Nucleus accumbens (tissue), 56 donors: Measurements from ENCODE around the gene CTU2.

Experiments
- DNase-seq, 56 donors: peaks; one replicate each; lab custom pipeline; 2025; lab: John Stamatoyannopoulos, UW

CTU2 gene

DNA sequence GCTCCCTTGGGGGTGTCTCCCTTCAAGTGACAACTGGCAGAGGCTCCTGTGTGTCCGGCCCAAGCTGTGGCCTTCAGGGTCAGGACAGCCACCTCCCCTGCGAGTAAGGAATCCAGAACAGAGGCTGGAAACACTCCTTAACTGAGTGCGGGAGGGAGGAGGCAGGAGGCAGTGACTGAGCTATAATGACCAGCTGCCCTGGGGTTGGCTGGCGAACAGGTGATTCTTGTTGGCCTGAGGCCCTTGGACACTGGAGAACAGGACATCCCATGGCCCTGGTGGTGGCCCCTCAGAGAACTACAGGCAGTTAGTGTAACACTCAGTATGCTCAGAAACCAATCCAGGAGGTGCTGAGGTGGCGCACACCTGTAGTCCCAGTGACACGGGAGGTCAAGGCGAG lies 10.6 kb upstream of the CTU2 start:
- no peak for DNase-seq

DNA sequence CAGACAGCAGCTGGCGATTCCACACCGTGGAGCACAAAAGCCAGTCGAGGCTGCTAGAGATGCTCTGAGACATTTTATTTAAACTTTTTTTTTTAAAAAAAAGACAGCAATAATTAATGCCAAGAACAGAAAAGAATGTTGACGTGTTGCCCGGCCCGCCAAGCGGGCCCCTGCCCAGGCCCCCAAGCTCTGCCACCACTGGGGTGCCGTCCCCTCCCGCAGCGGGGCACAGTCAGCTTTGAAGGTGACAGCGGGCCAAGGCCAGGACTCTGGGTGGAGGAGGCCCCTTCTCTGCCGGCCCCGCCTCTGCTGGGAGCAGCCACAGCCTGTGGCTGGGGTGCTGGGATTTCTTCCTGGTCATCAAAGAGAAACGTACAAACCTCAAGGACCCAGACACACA lies 9.9 kb upstream of the CTU2 start:
- no peak for DNase-seq

DNA sequence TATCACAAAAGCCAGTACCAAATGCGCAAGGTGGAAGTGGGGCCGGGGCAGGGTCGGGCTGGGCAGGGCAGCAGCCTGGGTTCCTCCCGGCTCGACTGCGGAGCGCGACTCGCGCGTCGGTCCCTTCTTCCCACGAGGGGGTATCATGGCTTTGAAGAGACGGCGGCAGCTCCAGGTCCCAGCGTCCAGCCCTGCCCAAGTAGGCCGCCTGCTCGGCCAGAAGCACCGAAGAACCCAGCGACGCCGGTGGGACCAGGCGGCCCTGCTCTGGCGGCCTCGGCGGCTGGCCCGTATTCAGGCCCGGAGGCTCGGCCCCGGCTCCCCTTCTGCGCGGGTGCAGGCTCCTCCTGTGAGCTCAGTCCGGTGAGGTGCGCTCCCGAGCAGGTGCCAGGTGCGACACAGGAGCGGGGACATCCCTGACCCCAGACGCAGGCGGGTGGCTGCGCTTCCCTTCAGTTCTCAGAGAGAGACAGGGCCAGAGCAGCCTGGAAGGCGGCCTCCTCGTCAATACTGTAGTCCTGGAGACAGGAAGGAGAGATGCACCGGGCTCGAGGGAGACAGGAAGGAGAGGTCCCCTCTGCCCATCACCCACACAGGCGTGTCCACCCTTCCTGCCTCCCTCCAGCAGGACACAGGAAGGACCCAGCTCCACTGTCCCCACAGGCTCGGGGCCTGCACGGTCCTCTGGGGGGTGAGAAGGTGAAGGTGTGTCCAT lies 9.0 kb upstream of the CTU2 start:
- no peak for DNase-seq

DNA sequence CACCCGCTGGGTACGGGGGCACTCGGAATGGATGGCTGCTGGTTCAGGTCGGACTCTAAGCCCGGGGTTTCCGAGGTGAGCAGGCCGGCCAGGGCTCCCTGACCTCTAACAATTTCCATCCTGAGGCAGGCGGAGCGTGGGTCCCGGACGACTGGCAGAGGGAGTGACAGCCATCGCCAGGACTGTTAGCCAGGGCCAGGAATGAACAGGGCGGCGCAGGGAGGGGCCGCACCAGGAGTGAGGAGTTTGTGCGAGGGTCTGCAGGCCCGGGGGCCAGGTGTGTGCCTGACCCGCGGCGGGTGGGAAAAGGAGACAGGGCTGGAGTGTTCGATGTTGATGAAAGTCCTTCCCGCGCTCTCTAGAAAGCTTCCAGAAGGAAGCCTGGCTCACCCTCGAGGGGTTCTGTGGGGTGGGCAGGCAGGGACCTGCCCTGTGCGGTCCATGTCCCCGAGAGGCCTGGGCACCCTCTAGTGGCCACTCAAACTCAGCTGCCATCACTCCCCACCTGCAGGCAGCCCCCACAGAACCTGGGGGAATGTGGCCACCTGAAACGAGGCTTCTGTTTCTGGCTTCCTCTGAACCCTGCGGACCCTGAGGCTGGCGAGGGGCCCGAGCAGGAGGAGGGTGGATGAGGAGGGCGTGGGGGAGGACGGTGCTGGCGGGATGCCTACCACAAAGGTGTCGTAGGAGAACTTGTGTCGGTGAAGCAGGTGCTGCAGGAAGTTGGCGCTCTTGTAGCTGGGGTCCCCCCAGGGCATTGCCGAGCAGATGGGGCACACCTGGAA lies 8.3 kb upstream of the CTU2 start:
- DNase-seq: no peak

DNA sequence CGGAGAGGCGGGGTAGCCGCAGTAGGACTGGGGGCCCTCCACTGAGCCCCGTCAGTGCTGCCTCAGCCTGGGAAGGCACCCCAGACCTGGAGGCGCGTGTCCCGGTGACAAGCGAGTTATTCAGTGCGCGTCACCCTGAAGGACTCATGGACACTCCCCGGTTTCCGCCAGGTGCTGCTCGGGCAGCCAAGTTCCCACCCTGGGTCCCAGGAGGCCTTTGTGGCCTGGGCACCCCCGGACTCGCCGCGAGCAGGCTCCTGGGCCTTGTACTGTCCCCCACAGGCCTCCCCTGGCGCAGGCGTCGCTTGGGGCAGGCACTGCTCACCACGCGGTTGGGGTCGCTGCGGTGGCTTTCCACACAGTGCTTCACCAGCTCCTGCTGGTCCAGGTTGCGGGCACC lies 7.7 kb upstream of the CTU2 start:
- no peak for DNase-seq

DNA sequence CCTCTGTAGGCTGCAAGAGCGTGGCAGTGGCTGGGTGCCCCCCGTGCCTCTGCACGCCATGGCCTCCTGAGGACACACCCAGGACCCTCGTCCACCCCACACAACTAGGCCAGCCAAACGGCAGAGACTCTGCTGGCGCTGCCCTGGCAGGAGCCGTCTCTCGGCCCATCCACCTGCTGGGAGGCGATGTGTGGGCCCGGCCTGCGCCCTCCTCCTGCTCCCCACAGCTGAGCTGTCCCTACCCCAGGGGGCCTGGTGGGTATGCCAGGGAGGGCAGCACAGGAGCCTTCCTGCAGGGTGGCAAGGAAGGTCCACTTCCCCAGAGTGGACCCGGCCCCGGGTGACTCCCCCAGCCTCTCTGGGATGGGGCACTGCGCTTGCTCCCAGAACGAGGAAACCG lies 7.1 kb upstream of the CTU2 start:
- DNase-seq: no peak

DNA sequence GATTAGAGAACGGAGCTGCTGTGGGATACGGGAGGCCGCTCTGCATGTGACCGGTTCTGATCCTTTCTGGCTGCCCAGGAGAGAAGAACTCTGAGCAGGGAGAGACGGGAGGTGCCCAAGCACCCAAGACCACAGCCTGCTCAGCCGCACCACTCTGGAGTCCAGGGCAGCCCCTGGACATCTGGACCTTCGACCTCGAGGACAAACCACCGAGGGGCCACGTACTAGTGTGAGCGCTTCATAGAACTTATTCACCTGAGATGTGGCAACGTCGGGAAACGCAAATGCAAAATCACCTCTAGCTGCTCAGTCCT lies 6.0 kb upstream of the CTU2 start:
- DNase-seq: no peak

DNA sequence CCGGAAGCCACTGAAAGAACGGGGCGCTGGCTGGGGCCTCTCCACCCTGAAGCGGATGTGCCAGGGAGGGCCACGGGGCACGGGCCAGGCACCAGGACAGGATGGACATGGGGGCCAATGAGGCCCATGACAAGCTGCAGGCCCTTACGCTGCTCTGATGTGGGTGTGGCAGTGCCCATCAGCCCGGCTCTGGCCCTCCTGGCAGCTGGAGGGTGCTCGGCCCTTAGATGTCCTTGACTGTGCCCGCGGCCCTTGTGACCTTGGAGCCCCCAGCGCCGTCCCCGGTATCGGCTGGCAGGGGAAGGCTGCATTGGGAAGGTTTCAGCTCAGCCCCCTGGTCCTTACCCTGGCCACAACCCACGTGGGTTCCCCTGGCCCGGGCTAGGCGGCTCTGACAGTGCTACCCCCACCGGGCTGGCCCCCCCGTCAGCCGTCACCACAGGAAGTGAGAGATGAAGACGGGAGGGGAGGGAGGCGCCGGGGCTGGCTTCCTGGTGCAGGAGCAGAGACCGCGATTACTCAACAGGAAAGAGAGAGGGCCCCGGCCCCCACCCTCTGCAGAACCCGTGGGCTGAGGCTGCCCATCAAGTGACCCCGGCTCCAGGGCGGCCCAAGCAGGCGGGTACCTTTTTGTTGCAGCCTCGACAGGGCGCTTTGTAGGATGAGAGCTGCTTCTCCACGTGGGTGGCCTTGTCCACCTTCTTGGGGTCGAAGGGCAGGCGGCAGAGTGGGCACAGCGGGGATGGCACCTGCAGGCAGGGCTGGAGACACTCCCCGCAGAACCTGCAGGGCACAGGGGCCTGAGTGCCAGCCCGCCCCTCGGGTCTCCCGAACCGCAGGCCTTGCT lies 5.4 kb upstream of the CTU2 start:
- peak in 41 of 56 donors; percentile 8 to 66 (median 35) for DNase-seq

DNA sequence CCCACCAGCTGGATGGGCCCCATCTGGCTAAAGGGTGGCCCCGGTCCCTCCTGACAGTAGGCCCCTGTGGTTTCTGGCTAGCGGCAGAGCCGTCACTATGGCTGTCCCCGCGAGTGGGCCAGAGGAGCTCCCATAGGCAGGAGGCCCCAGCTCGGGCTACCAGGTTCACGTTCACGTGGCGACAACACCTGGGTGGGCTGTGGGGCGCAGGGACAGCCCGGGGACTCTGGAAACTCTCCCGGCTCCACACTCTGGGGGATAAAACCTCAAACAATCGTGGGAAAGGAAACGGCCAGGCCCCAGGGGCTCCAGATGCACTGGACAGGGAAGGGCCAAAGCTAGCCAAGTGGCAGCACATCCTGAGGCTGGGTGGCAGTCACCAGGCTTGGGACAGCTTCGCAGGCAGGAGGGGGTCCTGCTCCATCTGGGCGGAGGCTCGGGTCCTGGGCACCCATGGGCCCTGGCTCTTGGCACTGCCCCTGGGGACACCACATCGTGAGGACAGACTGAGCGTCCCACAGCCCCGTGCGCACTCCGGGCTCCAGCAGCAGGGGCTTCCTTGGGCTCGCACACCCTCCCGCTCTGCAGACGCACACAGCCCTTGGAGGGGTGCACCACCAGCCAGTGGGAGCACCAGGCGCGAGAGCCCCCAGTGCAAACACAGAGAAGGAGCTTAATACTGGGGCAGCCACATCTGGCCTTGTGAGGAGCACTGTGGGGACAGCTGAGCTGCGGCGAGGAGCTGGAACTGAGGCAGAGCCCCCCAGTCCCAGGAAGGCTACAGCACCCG lies 4.5 kb upstream of the CTU2 start:
- DNase-seq: no peak

DNA sequence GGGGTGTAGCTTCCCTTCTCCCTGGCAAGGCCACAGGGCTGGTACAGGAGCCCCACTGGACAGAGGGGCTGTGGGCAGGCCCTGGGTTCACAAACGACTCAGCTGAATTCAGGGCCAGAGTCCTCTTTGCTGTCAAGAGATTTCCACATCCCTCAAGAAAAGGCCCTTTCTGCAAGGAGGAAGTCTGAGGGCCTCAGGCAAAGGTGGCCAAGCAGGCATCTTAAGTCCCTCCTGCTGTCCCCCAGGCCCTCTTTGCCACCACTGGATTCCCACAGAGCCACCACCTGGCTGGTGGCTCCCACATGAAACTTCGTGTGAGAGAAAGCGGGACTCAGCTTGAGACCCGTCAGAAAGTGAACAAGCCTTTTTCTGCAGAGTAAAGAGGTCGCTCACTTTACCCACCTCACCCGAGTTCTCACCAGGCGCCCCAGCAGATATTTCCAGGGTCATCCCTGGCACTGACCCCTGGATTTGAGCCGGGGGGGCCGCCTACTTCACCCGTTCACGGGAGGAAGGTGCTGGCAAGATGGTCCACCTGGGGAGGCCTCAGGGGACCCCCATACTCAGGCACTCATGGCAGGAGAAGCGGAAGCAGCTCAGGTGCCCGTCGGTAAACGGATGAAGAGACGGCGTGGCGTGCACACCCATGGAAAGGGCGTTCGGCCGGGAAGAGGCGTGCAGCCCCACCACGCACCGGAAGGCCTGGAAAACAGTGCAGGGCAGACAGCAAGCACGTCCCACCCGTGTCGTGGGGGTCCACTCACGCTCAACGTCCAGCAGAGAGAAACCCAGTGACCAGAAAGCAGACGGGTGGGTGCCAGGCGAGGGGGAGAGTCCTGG lies 3.7 kb upstream of the CTU2 start:
- no peak for DNase-seq

DNA sequence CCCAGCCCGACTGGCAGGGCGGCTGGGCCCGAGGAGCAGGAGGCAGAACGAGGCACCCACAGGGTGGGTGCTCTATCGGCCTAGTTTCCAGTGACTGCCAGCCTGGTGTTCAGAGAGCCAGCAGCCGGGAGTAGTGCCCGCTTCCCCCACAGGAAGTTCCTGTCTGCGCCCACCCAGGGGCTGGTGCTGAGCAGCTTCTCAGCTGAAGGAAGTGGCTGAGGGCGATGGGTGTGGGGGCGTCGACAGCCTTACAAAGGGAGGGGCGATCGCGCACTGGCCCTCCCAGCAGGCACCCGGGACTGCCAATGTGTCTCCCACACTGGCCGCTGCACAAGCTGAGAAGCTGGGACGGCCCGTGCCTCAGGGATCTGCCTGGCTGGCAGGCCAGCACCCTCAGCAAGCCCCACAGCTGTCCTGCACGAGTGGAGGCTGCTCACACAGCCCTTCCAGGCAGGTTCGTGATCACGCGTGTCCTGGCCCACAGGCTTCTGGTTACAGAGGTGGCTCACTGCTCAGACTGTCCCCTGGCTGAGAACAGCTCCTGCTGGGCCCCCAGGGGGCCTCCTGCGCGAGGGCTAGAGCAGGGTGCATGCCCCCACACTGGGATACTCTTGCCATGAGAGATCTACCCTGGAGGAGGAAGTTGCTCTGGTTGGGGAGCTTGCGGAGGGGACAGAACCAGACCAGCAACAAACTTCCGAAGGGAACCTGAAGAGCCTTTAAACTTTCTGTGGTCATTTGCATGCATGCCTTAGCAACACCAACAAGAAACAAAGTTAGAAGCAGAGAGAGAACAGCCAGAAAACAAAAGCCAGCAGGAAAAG lies 2.6 kb upstream of the CTU2 start:
- DNase-seq: peak in 28 of 56 donors; percentile 9 to 52 (median 28)

DNA sequence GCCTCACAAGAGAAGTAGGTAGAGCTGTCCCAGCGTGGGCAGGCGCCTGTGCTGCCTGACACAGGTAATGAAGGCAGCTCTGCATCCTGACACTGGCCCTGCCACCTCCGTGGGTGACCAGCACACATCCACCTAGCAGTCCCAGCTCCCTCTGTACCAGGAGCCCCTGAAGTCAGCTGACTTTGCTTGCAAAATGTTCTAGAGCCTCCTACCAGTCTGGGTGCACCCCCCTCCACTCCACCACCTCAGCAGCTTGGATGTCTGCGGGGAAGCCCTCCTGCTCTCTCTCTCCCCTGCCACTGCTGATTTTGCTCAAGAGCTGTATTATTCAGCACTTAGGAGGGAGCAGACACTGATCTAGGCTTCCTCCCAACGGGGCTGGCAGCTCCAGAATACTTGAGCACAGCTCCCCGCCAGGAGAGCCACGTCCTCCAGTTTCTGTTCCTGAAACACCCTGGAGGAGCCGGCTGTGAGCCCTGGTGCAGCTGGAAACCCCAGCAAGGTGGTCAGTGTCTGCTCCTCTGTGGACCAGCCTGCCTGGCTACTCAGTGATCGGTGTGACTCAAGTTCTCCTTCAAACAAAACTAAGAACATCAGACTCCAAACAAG lies 1.1 kb upstream of the CTU2 start:
- DNase-seq: peak in 35 of 56 donors; percentile 5 to 66 (median 36)

DNA sequence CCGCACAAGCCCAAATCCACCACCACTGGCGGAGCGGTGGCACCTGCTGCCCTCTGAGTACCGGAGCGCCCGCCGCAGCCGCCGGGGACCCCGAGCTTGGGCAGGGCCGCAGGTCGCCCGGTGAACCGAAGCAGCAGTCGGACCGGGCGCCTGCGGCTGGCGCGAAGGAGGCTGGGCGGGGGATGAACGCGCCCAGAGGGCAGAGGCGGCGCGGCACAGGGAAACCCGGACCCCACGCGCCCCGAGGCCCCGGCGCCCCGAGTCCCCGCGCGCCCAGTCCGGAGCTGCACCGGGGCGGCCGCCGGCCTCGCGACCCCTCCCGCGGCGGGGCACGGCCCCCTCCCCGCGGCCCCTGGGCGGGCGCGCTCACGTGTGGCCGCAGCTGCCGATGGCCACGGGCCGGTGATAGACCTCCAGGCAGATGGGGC lies 488 bp upstream of the CTU2 start:
- DNase-seq: peak in 1 of 56 donors; percentile 46

DNA sequence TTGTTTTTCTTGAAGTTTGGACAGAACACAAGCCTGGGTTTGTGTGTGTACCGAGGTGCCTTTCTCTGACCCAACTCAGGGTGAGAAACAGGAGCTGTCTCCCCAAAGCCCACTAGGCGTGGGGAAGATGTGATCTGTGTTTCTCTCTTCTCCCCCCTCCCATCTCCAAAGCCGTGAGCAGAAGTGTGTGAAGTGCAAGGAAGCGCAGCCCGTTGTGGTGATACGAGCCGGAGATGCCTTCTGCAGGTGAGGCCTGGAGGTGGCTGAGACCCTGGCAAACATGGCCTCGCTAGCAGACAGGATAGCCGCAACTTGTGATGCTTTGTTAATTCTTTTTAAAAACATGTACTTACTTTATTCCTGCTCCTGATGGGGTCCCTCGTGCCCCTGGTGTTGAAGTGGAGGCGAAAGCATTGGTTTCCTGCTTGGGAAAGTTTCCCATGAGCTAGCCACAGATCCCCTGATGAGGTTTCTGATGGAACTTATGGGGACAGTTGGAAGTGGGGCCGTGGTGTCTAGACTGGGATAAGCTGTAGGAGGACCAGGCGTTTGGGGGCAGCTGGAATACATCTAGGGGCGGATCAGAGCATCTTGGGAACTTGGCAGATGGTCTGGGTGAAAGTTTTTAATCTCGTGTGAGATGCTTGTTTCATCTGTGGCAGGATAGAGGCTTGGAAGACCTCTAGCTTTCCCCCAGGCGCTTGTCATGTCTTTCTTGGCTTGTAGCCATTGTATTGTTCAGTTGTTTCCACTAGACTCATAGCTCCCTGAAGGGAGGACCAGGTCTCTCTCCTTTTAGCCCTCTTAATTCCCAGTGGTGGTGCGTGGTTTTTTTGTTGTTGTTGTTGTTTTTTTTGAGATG lies 893 bp downstream of the CTU2 start:
- DNase-seq: no peak

DNA sequence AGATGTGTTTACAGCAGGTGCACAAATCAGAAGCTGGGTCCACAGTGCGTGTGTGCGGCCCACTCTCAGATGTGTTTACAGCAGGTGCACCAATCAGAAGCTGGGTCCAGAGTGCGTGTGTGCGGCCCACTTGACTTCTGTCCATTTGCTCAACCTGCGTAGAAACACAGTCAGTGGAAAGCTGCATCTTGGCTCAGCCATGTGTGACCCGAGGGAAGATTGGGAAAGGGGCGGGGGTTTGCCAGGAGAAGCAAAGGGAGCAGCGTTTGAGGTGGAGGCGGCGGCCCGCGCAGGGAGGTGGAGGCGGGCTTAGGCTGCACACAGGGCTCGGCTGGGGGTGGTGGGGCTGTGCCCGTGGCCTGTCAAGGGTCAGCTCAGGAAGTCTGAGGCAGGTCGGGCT lies 4.3 kb downstream of the CTU2 start:
- no peak for DNase-seq

DNA sequence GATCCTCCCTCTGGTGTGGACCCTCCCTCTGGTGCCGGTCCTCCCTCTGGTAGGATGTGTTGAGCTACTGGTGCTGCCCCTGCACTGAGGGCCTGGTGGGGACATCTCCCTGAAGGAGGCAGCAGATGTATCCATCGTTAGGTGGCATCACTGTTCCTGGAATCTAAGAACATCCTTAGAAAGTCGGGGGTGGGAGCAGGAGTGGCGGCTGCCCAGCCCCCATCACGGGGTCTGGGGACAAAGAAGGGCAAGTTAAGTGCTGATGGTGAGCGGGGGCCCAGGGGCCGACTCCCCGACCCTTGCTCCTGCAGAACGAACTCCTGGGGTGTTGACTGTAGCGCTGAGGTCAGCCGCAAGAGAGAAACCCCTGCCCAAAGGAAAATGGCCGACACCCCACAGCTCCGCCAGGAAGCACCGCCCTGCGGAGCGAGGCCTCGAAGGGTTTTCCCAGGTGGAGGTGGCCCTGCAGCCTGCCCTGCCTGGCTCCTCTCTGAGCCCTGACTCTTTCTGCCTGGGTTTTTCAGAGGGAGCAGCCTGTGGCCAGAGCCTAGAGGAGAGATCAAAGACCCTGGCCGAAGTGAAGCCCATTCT lies 5.5 kb downstream of the CTU2 start:
- DNase-seq: no peak
